Neuronal stem cell (in vitro differentiated cells): ENCODE data around the gene TTLL7.

ENCODE experiments used
- DNase-seq: peaks from one replicate; pipeline ENCODE4 v3.0.0-alpha.2; 2013; ENCODE audit warnings: low spot score
- H2AFZ ChIP-seq: one replicate; pipeline ENCODE4 v1.6.1; 2013; ENCODE audit warnings: mild to moderate bottlenecking, low read length, inconsistent platforms
- H2AK5ac ChIP-seq: 2 replicates; pipeline ENCODE4 v1.6.1; 2013; ENCODE audit warnings: low read depth, mild to moderate bottlenecking, inconsistent platforms, low read length, moderate library complexity, mixed read lengths
- H2BK120ac ChIP-seq: 2 replicates; pipeline ENCODE4 v1.6.1; 2013; ENCODE audit warnings: low read depth, mild to moderate bottlenecking, inconsistent platforms, low read length, moderate library complexity, mixed read lengths
- H2BK12ac ChIP-seq: one replicate; pipeline ENCODE4 v1.6.1; 2013; ENCODE audit warnings: low read length, inconsistent platforms
- H2BK15ac ChIP-seq: 2 replicates; pipeline ENCODE4 v1.6.1; 2013; ENCODE audit warnings: mild to moderate bottlenecking, low read length, inconsistent platforms, mixed read lengths
- H2BK5ac ChIP-seq: one replicate; pipeline ENCODE4 v1.6.1; 2013; ENCODE audit warnings: inconsistent platforms, mild to moderate bottlenecking, low read length, moderate library complexity
- H3K14ac ChIP-seq: one replicate; pipeline ENCODE4 v1.6.1; 2013; ENCODE audit warnings: low read length, inconsistent platforms
- H3K18ac ChIP-seq: 2 replicates; pipeline ENCODE4 v1.6.1; 2013; ENCODE audit warnings: low read length, inconsistent platforms
- H3K23ac ChIP-seq: 2 replicates; pipeline ENCODE4 v1.6.1; 2013; ENCODE audit warnings: low read depth, mild to moderate bottlenecking, mixed read lengths, low read length, inconsistent platforms; ENCODE audit not compliant: poor library complexity
- H3K27ac ChIP-seq: replicated peaks from 3 replicates; pipeline ENCODE4 v1.5.1; 2013; ENCODE audit warnings: low read length, inconsistent platforms
- H3K27me3 ChIP-seq, 3 experiments: 2 replicates each; pipeline ENCODE4 v1.6.1; 2013; ENCODE audit warnings: low read length in 3 of 3, mild to moderate bottlenecking in 2 of 3, inconsistent platforms in 1 of 3, low read depth in 1 of 3, mixed read lengths in 1 of 3, moderate library complexity in 1 of 3; ENCODE audit not compliant: control insufficient read depth in 3 of 3, insufficient read depth in 3 of 3
- H3K36me3 ChIP-seq, 2 donors: replicated peaks in 1 of 2; 2 replicates each; pipeline ENCODE4 v1.6.1; 2013; ENCODE audit warnings: low read length in 2 of 2; ENCODE audit not compliant: control insufficient read depth in 2 of 2, insufficient read depth in 2 of 2
- H3K4ac ChIP-seq: 2 replicates; pipeline ENCODE4 v1.6.1; 2013; ENCODE audit warnings: inconsistent platforms, mild to moderate bottlenecking, low read length, moderate library complexity
- H3K4me1 ChIP-seq, 2 donors: 1 replicate in 1 of 2; 2 replicates in 1 of 2; pipeline ENCODE4 v1.6.1; 2013; ENCODE audit warnings: low read length in 2 of 2, low read depth in 1 of 2; ENCODE audit not compliant: control insufficient read depth in 2 of 2, insufficient read depth in 1 of 2
- H3K4me2 ChIP-seq: one replicate; pipeline ENCODE4 v1.6.1; 2013; ENCODE audit warnings: mild to moderate bottlenecking, low read length, inconsistent platforms; ENCODE audit not compliant: insufficient read depth, poor library complexity, severe bottlenecking
- H3K4me3 ChIP-seq, 2 donors: 2 replicates each; pipeline ENCODE4 v1.5.1; 2013; ENCODE audit warnings: low read length in 2 of 2, mild to moderate bottlenecking in 2 of 2, inconsistent platforms in 1 of 2, moderate library complexity in 1 of 2
- H3K79me1 ChIP-seq: one replicate; pipeline ENCODE4 v1.6.1; 2013; ENCODE audit warnings: low read depth, mild to moderate bottlenecking, inconsistent platforms, low read length, moderate library complexity
- H3K9ac ChIP-seq: one replicate; pipeline ENCODE4 v1.6.1; 2013; ENCODE audit warnings: mild to moderate bottlenecking, low read depth, low read length, inconsistent platforms; ENCODE audit not compliant: poor library complexity
- H3K9me3 ChIP-seq, 2 donors: replicated peaks in 1 of 2; 2 replicates each; pipeline versions ENCODE3 to v1.6.1; 2013; ENCODE audit warnings: low read length in 2 of 2, mild to moderate bottlenecking in 2 of 2, inconsistent platforms in 1 of 2, low read depth in 1 of 2, mixed read lengths in 1 of 2, moderate library complexity in 1 of 2; ENCODE audit not compliant: control insufficient read depth in 2 of 2, insufficient read depth in 1 of 2
- H4K8ac ChIP-seq: one replicate; pipeline ENCODE4 v1.6.1; 2013; ENCODE audit warnings: low read depth, mild to moderate bottlenecking, inconsistent platforms, low read length, moderate library complexity
- H4K91ac ChIP-seq: one replicate; pipeline ENCODE4 v1.6.1; 2013; ENCODE audit warnings: low read length, low read depth, mild to moderate bottlenecking, inconsistent platforms; ENCODE audit not compliant: poor library complexity
- WGBS, 2 donors: extraction: QIAGEN DNeasy Blood & Tissue Kit; methylation state at CpG; one replicate each; pipeline ENCODE4 v1.1.7; 2013; ENCODE audit warnings: missing lambda C conversion rate in 2 of 2, mixed read lengths in 1 of 2; ENCODE audit not compliant: insufficient read length in 2 of 2, insufficient replicate concordance in 1 of 2; ENCODE audit errors: extremely low coverage in 2 of 2; 5-methylcytosine and 5-hydroxymethylcytosine counted together

The TTLL7 gene

GRCh38 chr1:83967336-83967735 is 31.6 kb downstream of the TTLL7 start:
- H2BK12ac ChIP-seq: no peak overlapping the region
- peaks cover 0 to 4% of the 10 kb centered on the region in 2 donors for H3K4me1 ChIP-seq
- H2AFZ ChIP-seq: no peak overlapping the region
- H3K36me3 ChIP-seq: no peaks in the 10 kb centered on the region
- no peak overlapping the region for H3K4me2 ChIP-seq
- no peak overlapping the region for H2BK15ac ChIP-seq
- no peak overlapping the region for H3K4me3 ChIP-seq
- no CpG with 5 or more reads among the region's 1 CpG for WGBS, 2 donors
- H3K9me3 ChIP-seq: no peaks in the 10 kb centered on the region
- no peak overlapping the region for H4K91ac ChIP-seq
- H3K27ac ChIP-seq: no peak overlapping the region
- no peak overlapping the region for H3K18ac ChIP-seq
- no peak overlapping the region for H2BK120ac ChIP-seq
- H4K8ac ChIP-seq: no peak overlapping the region
- H3K4ac ChIP-seq: no peak overlapping the region
- H3K27me3 ChIP-seq: no peaks in the 10 kb centered on the region
- DNase-seq: no peak
- no peak overlapping the region for H3K23ac ChIP-seq
- no peaks in the 10 kb centered on the region for H3K79me1 ChIP-seq
- no peak overlapping the region for H2AK5ac ChIP-seq
- H2BK5ac ChIP-seq: no peak overlapping the region
- H3K14ac ChIP-seq: no peak overlapping the region
- H3K9ac ChIP-seq: no peak overlapping the region

- H3K27me3 ChIP-seq: no peaks in the 10 kb centered on the region
- no peak overlapping the region for H2BK120ac ChIP-seq
- H3K4me1 ChIP-seq: no peaks in the 10 kb centered on the region
- H4K91ac ChIP-seq: no peak overlapping the region
- no peaks in the 10 kb centered on the region for H3K36me3 ChIP-seq
- H3K14ac ChIP-seq: no peak overlapping the region
- H3K79me1 ChIP-seq: no peaks in the 10 kb centered on the region
- H2BK15ac ChIP-seq: no peak overlapping the region
- no peak overlapping the region for H3K23ac ChIP-seq
- H3K9me3 ChIP-seq: no peaks in the 10 kb centered on the region
- no peak overlapping the region for H3K4ac ChIP-seq
- no peak for DNase-seq
- no peak overlapping the region for H3K18ac ChIP-seq
- no peak overlapping the region for H4K8ac ChIP-seq
- no peak overlapping the region for H3K4me3 ChIP-seq
- no peak overlapping the region for H3K4me2 ChIP-seq
- H2BK12ac ChIP-seq: no peak overlapping the region
- no peak overlapping the region for H2BK5ac ChIP-seq
- H3K9ac ChIP-seq: no peak overlapping the region
- H2AK5ac ChIP-seq: no peak overlapping the region
- H2AFZ ChIP-seq: no peak overlapping the region
- H3K27ac ChIP-seq: no peak overlapping the region
Observed at GRCh38 chr1:83964153-83964552, 34.8 kb downstream of the TTLL7 start.

- H3K14ac ChIP-seq: no peak overlapping the region
- no peaks in the 10 kb centered on the region for H3K27me3 ChIP-seq
- H2BK120ac ChIP-seq: no peak overlapping the region
- no peak overlapping the region for H3K27ac ChIP-seq
- no peak overlapping the region for H2AK5ac ChIP-seq
- no peak overlapping the region for H2AFZ ChIP-seq
- H2BK5ac ChIP-seq: no peak overlapping the region
- no peaks in the 10 kb centered on the region for H3K4me1 ChIP-seq
- no peak overlapping the region for H3K18ac ChIP-seq
- no peak overlapping the region for H4K8ac ChIP-seq
- no peak for DNase-seq
- H2BK12ac ChIP-seq: no peak overlapping the region
- whole genome bisulfite sequencing, 2 donors: no CpG with 5 or more reads among the region's 2 CpGs
- H2BK15ac ChIP-seq: no peak overlapping the region
- H3K36me3 ChIP-seq: no peaks in the 10 kb centered on the region
- no peak overlapping the region for H4K91ac ChIP-seq
- H3K4me3 ChIP-seq: no peak overlapping the region
- H3K9me3 ChIP-seq: no peaks in the 10 kb centered on the region
- no peaks in the 10 kb centered on the region for H3K79me1 ChIP-seq
- H3K9ac ChIP-seq: no peak overlapping the region
- H3K4me2 ChIP-seq: no peak overlapping the region
- H3K23ac ChIP-seq: no peak overlapping the region
- H3K4ac ChIP-seq: no peak overlapping the region
Observed at GRCh38 chr1:83961571-83962295, 37.2 kb downstream of the TTLL7 start.

- no peak overlapping the region for H3K4me3 ChIP-seq
- no peak overlapping the region for H3K23ac ChIP-seq
- H4K8ac ChIP-seq: no peak overlapping the region
- H3K27me3 ChIP-seq: no peaks in the 10 kb centered on the region
- no peak overlapping the region for H3K27ac ChIP-seq
- H2AK5ac ChIP-seq: no peak overlapping the region
- no peaks in the 10 kb centered on the region for H3K9me3 ChIP-seq
- H2AFZ ChIP-seq: no peak overlapping the region
- no peak overlapping the region for H3K9ac ChIP-seq
- no peak overlapping the region for H4K91ac ChIP-seq
- no peaks in the 10 kb centered on the region for H3K4me1 ChIP-seq
- no peak overlapping the region for H3K14ac ChIP-seq
- no peak overlapping the region for H3K4me2 ChIP-seq
- no peak overlapping the region for H2BK120ac ChIP-seq
- H2BK15ac ChIP-seq: no peak overlapping the region
- H2BK5ac ChIP-seq: no peak overlapping the region
- H3K4ac ChIP-seq: no peak overlapping the region
- no peaks in the 10 kb centered on the region for H3K79me1 ChIP-seq
- DNase-seq: no peak
- H3K36me3 ChIP-seq: no peaks in the 10 kb centered on the region
- H2BK12ac ChIP-seq: no peak overlapping the region
- H3K18ac ChIP-seq: no peak overlapping the region
Observed at GRCh38 chr1:83960669-83961277, 38.2 kb downstream of the TTLL7 start.
